ENCODE results near the gene DIPK1C.

GRCh38 chr18:74457725-74458421 is 765 bp upstream of the DIPK1C start:
- no peak for TF ChIP-seq POLR2A (IDR thresholded peaks at IDR 0.05)
- TF ChIP-seq, protein P1, sequence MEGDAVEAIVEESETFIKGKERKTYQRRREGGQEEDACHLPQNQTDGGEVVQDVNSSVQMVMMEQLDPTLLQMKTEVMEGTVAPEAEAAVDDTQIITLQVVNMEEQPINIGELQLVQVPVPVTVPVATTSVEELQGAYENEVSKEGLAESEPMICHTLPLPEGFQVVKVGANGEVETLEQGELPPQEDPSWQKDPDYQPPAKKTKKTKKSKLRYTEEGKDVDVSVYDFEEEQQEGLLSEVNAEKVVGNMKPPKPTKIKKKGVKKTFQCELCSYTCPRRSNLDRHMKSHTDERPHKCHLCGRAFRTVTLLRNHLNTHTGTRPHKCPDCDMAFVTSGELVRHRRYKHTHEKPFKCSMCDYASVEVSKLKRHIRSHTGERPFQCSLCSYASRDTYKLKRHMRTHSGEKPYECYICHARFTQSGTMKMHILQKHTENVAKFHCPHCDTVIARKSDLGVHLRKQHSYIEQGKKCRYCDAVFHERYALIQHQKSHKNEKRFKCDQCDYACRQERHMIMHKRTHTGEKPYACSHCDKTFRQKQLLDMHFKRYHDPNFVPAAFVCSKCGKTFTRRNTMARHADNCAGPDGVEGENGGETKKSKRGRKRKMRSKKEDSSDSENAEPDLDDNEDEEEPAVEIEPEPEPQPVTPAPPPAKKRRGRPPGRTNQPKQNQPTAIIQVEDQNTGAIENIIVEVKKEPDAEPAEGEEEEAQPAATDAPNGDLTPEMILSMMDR (IDR thresholded peaks at IDR 0.05): no peak
